Endothelial cell of umbilical vein (primary cell): ENCODE results near the gene MTTP. TPM values are rescaled to one million over a fixed set of nuclear protein-coding genes. Genes with fewer than 3 reads are reported as not detected.

Source experiments
- BruUV-seq: library from RNA; stranded (reverse); fragments of 400-500 nt; replicated peaks from 2 replicates; lab custom pipeline; 2021; lab: Mats Ljungman, UMichigan
- CTCF ChIA-PET: fragments of 300-600, 350-600 bp; sonication (Branson Sonifier 250); formaldehyde crosslinking; loops from one replicate; lab custom pipeline; 2021; ENCODE audit warnings: antibody characterized with exemption, inconsistent platforms; lab: Charles Lee
- POLR2A ChIA-PET: fragments of 300-600, 350-600 bp; sonication (Branson Sonifier 250); formaldehyde crosslinking; loops from one replicate; lab custom pipeline; 2021; ENCODE audit warnings: antibody characterized with exemption, inconsistent platforms; lab: Charles Lee
- DNase-seq: peaks from one replicate; pipeline ENCODE4 v3.0.0-alpha.2; 2011; ENCODE audit warnings: low read depth, low spot score
- FAIRE-seq: peaks from 2 replicates; lab custom pipeline; 2011; peaks lifted over from hg19 to GRCh38; lab: Jason Lieb, UNC
- H2AFZ ChIP-seq: 2 replicates; pipeline ENCODE4 v1.6.0; 2012; ENCODE audit warnings: low read depth, low read length, control low read depth, inconsistent platforms
- H3K27ac ChIP-seq: 2 replicates; pipeline ENCODE4 v1.5.1; 2011; ENCODE audit warnings: low read depth, mild to moderate bottlenecking, control low read depth, low read length, moderate library complexity; ENCODE audit not compliant: insufficient read depth
- H3K27me3 ChIP-seq, 2 experiments: 2 replicates each; pipeline versions ENCODE4 v1.6.0 to v1.6.1; 2011; ENCODE audit warnings: low read length in 2 of 2, mixed read lengths in 1 of 2; ENCODE audit not compliant: control insufficient read depth in 2 of 2, insufficient read depth in 2 of 2
- H3K36me3 ChIP-seq, 2 experiments: 2 replicates in 1 of 2; 3 replicates in 1 of 2; pipeline ENCODE4 v1.5.1; 2011; ENCODE audit warnings: low read length in 2 of 2, mild to moderate bottlenecking in 1 of 2, moderate library complexity in 1 of 2; ENCODE audit not compliant: control insufficient read depth in 2 of 2, insufficient read depth in 2 of 2; ENCODE audit errors: extremely low read depth in 1 of 2
- H3K4me1 ChIP-seq: 3 replicates; pipeline ENCODE4 v1.5.1; 2011; ENCODE audit warnings: mild to moderate bottlenecking, low read length; ENCODE audit not compliant: control insufficient read depth, insufficient read depth; ENCODE audit errors: extremely low read depth
- H3K4me2 ChIP-seq: 2 replicates; pipeline ENCODE4 v1.6.1; 2011; ENCODE audit warnings: low read length, control low read depth, mixed read lengths; ENCODE audit not compliant: insufficient read depth
- H3K4me3 ChIP-seq, 3 experiments: fragments of 200-600 bp in 1 of 3; sonication (generic), shearing (Covaris generic) in 1 of 3; replicated peaks in 1 of 3; 2 replicates each; pipeline ENCODE4 v1.5.1; 2011 to 2016; ENCODE audit warnings: control low read depth in 3 of 3, low read length in 3 of 3, mild to moderate bottlenecking in 2 of 3, inconsistent platforms in 1 of 3, low read depth in 1 of 3, moderate library complexity in 1 of 3; ENCODE audit not compliant: insufficient read depth in 1 of 3
- H3K79me2 ChIP-seq: 2 replicates; pipeline ENCODE4 v1.6.0; 2012; ENCODE audit warnings: low read length, inconsistent platforms; ENCODE audit not compliant: control insufficient read depth, insufficient read depth
- H3K9ac ChIP-seq: replicated peaks from 2 replicates; pipeline ENCODE3; 2011; ENCODE audit warnings: low read length, control low read depth; ENCODE audit not compliant: insufficient read depth; ENCODE audit errors: extremely low read depth
- H3K9me1 ChIP-seq: replicated peaks from 3 replicates; pipeline ENCODE4 v1.6.0; 2011; ENCODE audit warnings: mild to moderate bottlenecking, low read length; ENCODE audit not compliant: control insufficient read depth, insufficient read depth; ENCODE audit errors: extremely low read depth
- H3K9me3 ChIP-seq: replicated peaks from 2 replicates; pipeline ENCODE4 v1.5.1; 2012; ENCODE audit warnings: low read length, inconsistent platforms; ENCODE audit not compliant: control insufficient read depth, insufficient read depth
- H4K20me1 ChIP-seq: replicated peaks from 2 replicates; pipeline ENCODE3; 2011; ENCODE audit warnings: mild to moderate bottlenecking, low read length; ENCODE audit not compliant: control insufficient read depth, insufficient read depth; ENCODE audit errors: extremely low read depth
- CTCF ChIP-seq, 2 donors: IDR thresholded peaks; 1 replicate in 1 of 2; 2 replicates in 1 of 2; pipeline ENCODE4 v1.5.1; 2011; ENCODE audit warnings: low read length in 2 of 2, mild to moderate bottlenecking in 2 of 2, moderate library complexity in 2 of 2, control low read depth in 1 of 2, inconsistent platforms in 1 of 2, low read depth in 1 of 2; ENCODE audit not compliant: insufficient read depth in 1 of 2; ENCODE audit errors: extremely low read depth in 1 of 2
- EZH2 ChIP-seq: IDR thresholded peaks from 2 replicates; pipeline ENCODE4 v1.6.1; 2012; ENCODE audit warnings: borderline replicate concordance, low read depth, mild to moderate bottlenecking, moderate library complexity, low read length, inconsistent platforms; ENCODE audit not compliant: severe bottlenecking
- FOS ChIP-seq: IDR thresholded peaks from 2 replicates; pipeline ENCODE4 v1.6.1; 2011; ENCODE audit warnings: mild to moderate bottlenecking, low read length, moderate library complexity, borderline replicate concordance; ENCODE audit not compliant: insufficient read depth
- GATA2 ChIP-seq: IDR thresholded peaks from 2 replicates; pipeline ENCODE4 v1.7.0; 2011; ENCODE audit warnings: low read depth, mild to moderate bottlenecking, moderate library complexity, mixed read lengths, low read length; ENCODE audit not compliant: insufficient read length, insufficient read depth
- JUN ChIP-seq: IDR thresholded peaks from 2 replicates; pipeline ENCODE4 v1.6.1; 2011; ENCODE audit warnings: borderline replicate concordance, low read depth; ENCODE audit not compliant: insufficient read length, insufficient read depth
- MAX ChIP-seq: IDR thresholded peaks from 2 replicates; pipeline ENCODE4 v1.6.1; 2011; ENCODE audit not compliant: insufficient read depth, insufficient read length
- MYC ChIP-seq: IDR thresholded peaks from one replicate; pipeline ENCODE4 v1.6.1; 2011; ENCODE audit warnings: mild to moderate bottlenecking, low read depth, low read length
- POLR2A ChIP-seq: IDR thresholded peaks from 2 replicates; pipeline ENCODE4 v1.6.1; 2012; ENCODE audit warnings: low read depth, mild to moderate bottlenecking, control low read depth, low read length
- POLR2AphosphoS5 ChIP-seq: IDR thresholded peaks from 2 replicates; pipeline ENCODE4 v1.6.1; 2012; ENCODE audit warnings: low read depth, mild to moderate bottlenecking, control low read depth, low read length, moderate library complexity; ENCODE audit not compliant: insufficient read depth
- dilution Hi-C: fragments of 300-500 bp; cut with MboI; formaldehyde crosslinking; loops from one replicate; pipeline ENCODE4 v1.15.0; 2019; ENCODE audit warnings: low sequenced_read_pairs; ENCODE audit not compliant: extremely low pct_ligation_motif_present
- intact Hi-C: fragments of 100-400 bp; cut with micrococcal nuclease; formaldehyde crosslinking; loops from one replicate; pipeline ENCODE4 v1.10.0; 2022
- polyA plus RNA-seq, 4 experiments: library from polyadenylated mRNA; depleted of rRNA in 3 of 4; stranded (reverse) in 3 of 4; unstranded in 1 of 4; fragments of >200 nt; gene quantifications; 2 replicates each; pipeline versions ENCODE4 v1.2.1 to v1.2.3, GENCODE V29; 2011 to 2012; ENCODE audit warnings: missing spikeins in 1 of 4
- total RNA-seq: library from RNA; stranded (reverse); gene quantifications from 2 replicates; pipeline ENCODE4 v1.2.3, GENCODE V29; 2021

Gene MTTP
- total and polyA plus RNA-seq, 2 donors (not counting 3 experiments of a cell fraction or from before 2014, with no cell fraction given), result not detected

DNA sequence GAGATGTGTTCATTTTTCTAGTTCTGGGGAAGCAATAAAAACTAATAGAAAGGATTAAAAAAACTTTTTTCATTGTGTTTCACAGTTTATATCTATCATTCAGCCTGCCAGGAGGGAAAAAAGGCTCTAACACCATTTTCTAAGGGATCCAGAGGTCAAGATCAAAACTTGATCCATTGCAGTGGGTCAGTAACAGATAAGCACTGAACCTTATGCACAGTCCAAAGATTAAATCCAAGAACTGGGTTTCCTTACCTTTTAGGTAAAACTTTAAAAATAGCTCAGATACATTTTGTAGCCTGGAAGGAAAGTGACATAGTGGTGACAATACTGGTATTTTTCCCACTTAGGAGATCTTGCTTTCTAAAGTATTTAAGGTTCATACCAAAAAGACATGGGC lies 12.7 kb downstream of the MTTP start:
- no peak overlapping the region for H3K27ac ChIP-seq
- peaks cover 0 to 8% of the 10 kb centered on the region in 2 experiments for H3K27me3 ChIP-seq
- H2AFZ ChIP-seq, result no peak overlapping the region
- no peak overlapping the region for H3K4me3 ChIP-seq
- BruUV-seq, result no TSS peak
- H3K4me2 ChIP-seq, result no peak overlapping the region
- H3K4me1 ChIP-seq, result no peaks in the 10 kb centered on the region
- ChIA-PET POLR2A (no interaction called here), CTCF (no interaction called here)
- H4K20me1 ChIP-seq, result no peaks in the 10 kb centered on the region
- dilution Hi-C loops, result no loop called here
- no peaks in the 10 kb centered on the region for H3K36me3 ChIP-seq
- TF ChIP-seq CTCF (IDR thresholded peaks at IDR 0.05; ENCODE audit: extremely low read depth in 1 of 2, insufficient read depth in 1 of 2, low read depth in 1 of 2, low read length in 2 of 2) (no peak), JUN (no peak), GATA2 (no peak), MAX (no peak), POLR2A (no peak), FOS (no peak), EZH2 (no peak), POLR2AphosphoS5 (no peak), MYC (no peak)
- DNase-seq (no peak), FAIRE-seq (no peak)
- H3K9ac ChIP-seq, result no peak overlapping the region
- intact Hi-C loops, result no loop called here
- H3K9me1 ChIP-seq, result no peaks in the 10 kb centered on the region
- no peaks in the 10 kb centered on the region for H3K9me3 ChIP-seq
- H3K79me2 ChIP-seq, result no peaks in the 10 kb centered on the region
